ENCODE data around the gene DPP3.

Gene DPP3

DNA sequence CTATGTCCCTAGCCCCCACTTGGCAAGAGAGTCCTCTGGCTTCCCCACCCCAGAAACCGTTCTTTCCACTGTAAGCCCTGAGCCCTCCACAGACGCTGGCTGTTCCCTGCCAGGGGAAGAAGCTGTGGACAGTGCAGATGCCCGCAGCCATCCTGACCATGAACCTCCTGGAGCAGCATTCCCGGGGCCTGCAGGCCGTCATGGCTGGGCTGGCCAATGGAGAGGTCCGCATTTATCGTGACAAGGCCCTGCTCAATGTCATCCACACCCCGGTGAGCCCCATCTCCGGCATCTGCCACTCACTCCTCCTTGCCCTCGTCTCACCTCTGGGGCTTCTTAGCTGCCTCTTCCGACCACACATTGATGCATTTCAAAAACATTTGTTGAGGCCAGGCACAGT, 43.4 kb downstream of the DPP3 start:
- no peak overlapping the region for H3K4me3 ChIP-seq (ENCODE audit: low read depth, low read length)
- no peak for TF ChIP-seq CTCF (IDR thresholded peaks at IDR 0.05; ENCODE audit: low read depth, low read length, missing control alignments)
- no peak for DNase-seq (ENCODE audit: low read depth)

DNA sequence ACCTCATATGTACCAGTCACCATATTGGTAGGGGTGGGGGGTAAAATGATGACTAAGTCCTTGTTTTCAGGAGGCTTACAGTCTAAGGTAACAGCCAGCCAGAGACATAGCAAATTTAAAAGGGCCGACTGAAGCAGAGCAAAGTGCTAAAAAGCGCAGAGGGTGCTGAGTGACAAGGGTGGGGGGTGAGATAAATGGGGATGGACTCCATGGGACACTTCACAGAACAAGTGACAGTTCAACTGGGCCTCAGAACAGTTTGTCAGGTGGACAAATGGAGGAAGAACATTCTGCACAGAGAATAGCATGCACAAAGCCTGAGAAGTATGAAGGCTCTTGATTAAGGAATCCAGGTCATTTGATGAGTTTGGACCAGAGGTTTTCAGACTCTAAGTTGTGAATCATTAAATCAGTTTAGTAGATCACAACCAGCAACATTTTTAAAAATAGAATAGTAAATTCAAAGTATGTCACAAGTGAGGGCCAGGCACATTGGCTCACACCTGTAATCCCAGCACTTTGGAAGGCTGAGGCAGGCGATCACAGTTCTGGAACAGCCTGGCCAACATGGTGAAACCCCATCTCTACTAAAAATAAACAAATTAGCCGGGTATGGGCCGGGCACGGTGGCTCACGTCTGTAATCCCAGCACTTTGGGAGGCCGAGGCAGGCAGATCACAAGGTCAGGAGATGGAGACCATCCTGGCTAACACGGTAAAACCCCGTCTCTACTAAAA, 44.2 kb downstream of the DPP3 start:
- TF ChIP-seq CTCF (IDR thresholded peaks at IDR 0.05; ENCODE audit: low read depth, low read length, missing control alignments), result no peak
- H3K4me3 ChIP-seq (ENCODE audit: low read depth, low read length), result no peak overlapping the region
- no peak for DNase-seq (ENCODE audit: low read depth)

- no peak overlapping the region for H3K4me3 ChIP-seq (ENCODE audit: low read depth, low read length)
- DNase-seq (ENCODE audit: low read depth), result no peak
- no peak for TF ChIP-seq CTCF (IDR thresholded peaks at IDR 0.05; ENCODE audit: low read depth, low read length, missing control alignments)
These were observed 48.8 kb downstream of the DPP3 start for GRCh38 chr11:66529069-66529468.

- no peak for TF ChIP-seq CTCF (IDR thresholded peaks at IDR 0.05; ENCODE audit: low read depth, low read length, missing control alignments)
- H3K4me3 ChIP-seq (ENCODE audit: low read depth, low read length), result no peak overlapping the region
- DNase-seq (ENCODE audit: low read depth), result no peak
These were observed 49.4 kb downstream of the DPP3 start for GRCh38 chr11:66529655-66530054.

DNA sequence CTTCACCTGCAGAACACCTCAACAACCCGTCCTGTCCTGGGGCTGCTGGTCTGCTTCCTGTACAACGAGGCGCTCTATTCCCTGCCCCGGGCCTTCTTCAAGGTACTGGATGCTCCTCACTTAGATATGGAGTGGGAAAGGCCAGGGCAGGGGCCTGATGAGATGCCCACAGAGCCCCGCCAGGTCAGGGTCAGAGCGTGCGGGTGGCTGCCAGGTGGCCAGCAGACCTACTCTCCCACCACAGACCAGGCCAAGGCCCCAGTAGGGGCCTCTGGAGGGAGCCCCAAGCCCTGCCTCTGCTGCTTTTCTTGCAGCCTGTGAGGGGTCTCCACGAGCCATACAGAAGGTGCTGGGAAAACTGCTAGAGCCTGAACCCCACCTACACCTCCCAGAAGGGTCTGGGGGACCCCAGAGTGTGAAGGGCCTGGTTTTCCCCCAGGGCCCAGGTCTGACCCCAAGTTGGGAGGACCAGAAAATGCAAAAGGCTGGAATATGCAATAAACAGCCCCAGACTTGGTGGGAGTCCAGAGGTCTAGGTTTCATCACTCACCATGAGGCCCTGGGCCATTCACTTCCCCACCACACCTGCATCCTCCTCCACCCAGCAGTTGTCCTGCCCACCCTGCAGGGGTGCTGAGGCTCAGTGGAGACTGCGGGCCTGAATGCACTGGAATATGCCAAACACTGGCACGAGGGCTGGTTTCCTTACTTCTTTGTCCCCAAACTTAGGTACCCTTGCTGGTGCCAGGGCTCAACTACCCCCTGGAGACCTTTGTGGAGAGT, 50.9 kb downstream of the DPP3 start:
- H3K4me3 ChIP-seq (ENCODE audit: low read depth, low read length), result no peak overlapping the region
- no peak for TF ChIP-seq CTCF (IDR thresholded peaks at IDR 0.05; ENCODE audit: low read depth, low read length, missing control alignments)
- DNase-seq (ENCODE audit: low read depth), result no peak

DNA sequence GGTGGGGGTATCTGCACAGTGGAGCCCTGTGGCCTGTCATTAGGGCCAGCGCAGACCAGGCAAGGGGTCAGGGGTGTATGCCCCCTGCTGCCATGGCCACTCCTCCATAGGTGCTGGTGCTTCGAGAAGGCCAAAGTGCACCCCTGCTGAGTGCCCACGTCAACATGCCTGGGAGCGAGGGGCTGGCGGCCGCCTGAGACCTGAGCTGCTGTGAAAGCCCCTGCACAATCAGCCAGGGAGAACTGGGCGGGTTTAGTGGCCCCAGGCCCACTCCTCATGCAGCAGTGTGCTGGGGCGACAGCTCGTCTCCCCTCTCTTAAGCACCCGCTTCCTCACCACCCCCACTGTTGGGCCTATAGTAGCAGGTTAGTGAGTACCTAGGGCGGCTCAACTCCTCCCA, 51.6 kb downstream of the DPP3 start:
- no peak for DNase-seq (ENCODE audit: low read depth)
- H3K4me3 ChIP-seq (ENCODE audit: low read depth, low read length), result no peak overlapping the region
- no peak for TF ChIP-seq CTCF (IDR thresholded peaks at IDR 0.05; ENCODE audit: low read depth, low read length, missing control alignments)
